Measurements from ENCODE around the gene SDR42E2.

DNA sequence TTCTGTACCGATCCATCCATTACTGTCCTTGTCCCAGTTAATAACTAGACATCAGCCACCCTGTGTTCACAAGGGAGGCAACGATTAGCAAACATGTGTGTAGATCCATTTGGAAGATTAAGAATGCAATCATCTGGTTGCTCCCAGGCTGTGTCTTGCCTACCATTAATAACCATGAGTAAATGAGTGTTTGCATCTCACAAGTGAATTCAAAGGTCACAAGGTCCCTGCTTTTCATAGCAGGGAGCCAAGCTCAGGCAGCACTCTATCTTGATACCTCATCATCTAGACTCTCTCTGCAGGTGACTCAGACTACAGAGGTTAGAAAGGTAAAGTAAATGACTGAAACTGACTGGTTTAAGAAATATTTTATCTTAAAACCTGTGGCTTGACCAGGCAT, 44.7 kb upstream of the SDR42E2 start:
- TF ChIP-seq, protein P1, sequence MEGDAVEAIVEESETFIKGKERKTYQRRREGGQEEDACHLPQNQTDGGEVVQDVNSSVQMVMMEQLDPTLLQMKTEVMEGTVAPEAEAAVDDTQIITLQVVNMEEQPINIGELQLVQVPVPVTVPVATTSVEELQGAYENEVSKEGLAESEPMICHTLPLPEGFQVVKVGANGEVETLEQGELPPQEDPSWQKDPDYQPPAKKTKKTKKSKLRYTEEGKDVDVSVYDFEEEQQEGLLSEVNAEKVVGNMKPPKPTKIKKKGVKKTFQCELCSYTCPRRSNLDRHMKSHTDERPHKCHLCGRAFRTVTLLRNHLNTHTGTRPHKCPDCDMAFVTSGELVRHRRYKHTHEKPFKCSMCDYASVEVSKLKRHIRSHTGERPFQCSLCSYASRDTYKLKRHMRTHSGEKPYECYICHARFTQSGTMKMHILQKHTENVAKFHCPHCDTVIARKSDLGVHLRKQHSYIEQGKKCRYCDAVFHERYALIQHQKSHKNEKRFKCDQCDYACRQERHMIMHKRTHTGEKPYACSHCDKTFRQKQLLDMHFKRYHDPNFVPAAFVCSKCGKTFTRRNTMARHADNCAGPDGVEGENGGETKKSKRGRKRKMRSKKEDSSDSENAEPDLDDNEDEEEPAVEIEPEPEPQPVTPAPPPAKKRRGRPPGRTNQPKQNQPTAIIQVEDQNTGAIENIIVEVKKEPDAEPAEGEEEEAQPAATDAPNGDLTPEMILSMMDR (IDR thresholded peaks at IDR 0.05; ENCODE audit: low read depth, low read length, missing input control): no peak
- TF ChIP-seq NR2F2 (IDR thresholded peaks at IDR 0.05) (no peak), RAD21 (IDR thresholded peaks at IDR 0.05) (no peak), TAF1 (conservative IDR thresholded peaks at IDR 0.05) (no peak), SP1 (IDR thresholded peaks at IDR 0.05) (no peak), EGR1 (IDR thresholded peaks at IDR 0.05; ENCODE audit: low read depth in 2 of 2) (no peak), YY1 (IDR thresholded peaks at IDR 0.05) (no peak)
- TF ChIP-seq, protein P2, sequence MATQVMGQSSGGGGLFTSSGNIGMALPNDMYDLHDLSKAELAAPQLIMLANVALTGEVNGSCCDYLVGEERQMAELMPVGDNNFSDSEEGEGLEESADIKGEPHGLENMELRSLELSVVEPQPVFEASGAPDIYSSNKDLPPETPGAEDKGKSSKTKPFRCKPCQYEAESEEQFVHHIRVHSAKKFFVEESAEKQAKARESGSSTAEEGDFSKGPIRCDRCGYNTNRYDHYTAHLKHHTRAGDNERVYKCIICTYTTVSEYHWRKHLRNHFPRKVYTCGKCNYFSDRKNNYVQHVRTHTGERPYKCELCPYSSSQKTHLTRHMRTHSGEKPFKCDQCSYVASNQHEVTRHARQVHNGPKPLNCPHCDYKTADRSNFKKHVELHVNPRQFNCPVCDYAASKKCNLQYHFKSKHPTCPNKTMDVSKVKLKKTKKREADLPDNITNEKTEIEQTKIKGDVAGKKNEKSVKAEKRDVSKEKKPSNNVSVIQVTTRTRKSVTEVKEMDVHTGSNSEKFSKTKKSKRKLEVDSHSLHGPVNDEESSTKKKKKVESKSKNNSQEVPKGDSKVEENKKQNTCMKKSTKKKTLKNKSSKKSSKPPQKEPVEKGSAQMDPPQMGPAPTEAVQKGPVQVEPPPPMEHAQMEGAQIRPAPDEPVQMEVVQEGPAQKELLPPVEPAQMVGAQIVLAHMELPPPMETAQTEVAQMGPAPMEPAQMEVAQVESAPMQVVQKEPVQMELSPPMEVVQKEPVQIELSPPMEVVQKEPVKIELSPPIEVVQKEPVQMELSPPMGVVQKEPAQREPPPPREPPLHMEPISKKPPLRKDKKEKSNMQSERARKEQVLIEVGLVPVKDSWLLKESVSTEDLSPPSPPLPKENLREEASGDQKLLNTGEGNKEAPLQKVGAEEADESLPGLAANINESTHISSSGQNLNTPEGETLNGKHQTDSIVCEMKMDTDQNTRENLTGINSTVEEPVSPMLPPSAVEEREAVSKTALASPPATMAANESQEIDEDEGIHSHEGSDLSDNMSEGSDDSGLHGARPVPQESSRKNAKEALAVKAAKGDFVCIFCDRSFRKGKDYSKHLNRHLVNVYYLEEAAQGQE (IDR thresholded peaks at IDR 0.05): no peak
- TF ChIP-seq, protein P3, sequence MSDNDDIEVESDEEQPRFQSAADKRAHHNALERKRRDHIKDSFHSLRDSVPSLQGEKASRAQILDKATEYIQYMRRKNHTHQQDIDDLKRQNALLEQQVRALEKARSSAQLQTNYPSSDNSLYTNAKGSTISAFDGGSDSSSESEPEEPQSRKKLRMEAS (IDR thresholded peaks at IDR 0.05): no peak
